Activated CD4-positive, CD25-positive, alpha-beta regulatory T cell treated with anti-CD3 and anti-CD28 coated beads, Interleukin-2, amount 50 U/mL, for 16 hours (primary cell): Measurements from ENCODE around the gene RNF8.
"Not testable (repeated sequence)": the region's sequence is repeated elsewhere in the genome, so short reads cannot be mapped to it uniquely, and the experiment has no call there.

Source experiments
- DNase-seq: peaks from one replicate; pipeline ENCODE4 v3.0.0-alpha.2; 2020; ENCODE audit warnings: low read depth, low spot score

RNF8 gene

GRCh38 chr6:37353761-37354525 lies at the start of gene RNF8:
Gene RNF8, plus strand, starts transcription at chr6:37353983. Its CDS starts 182 bp downstream, at chr6:37354165.
- DNase-seq: peak; percentile 72

GRCh38 chr6:37304766-37305165 lies 49.0 kb upstream of the RNF8 start:
- DNase-seq: no peak

- no peak for DNase-seq
Measured at GRCh38 chr6:37305841-37306425, 47.9 kb upstream of the RNF8 start.

- no peak for DNase-seq
Measured at GRCh38 chr6:37306624-37307222, 47.1 kb upstream of the RNF8 start.

GRCh38 chr6:37307484-37307883 lies 46.3 kb upstream of the RNF8 start:
- not testable (repeated sequence) for DNase-seq

- no peak for DNase-seq
Measured at GRCh38 chr6:37308069-37308815, 45.5 kb upstream of the RNF8 start.

- DNase-seq: no peak
Measured at GRCh38 chr6:37309046-37309445, 44.7 kb upstream of the RNF8 start.

GRCh38 chr6:37309692-37310091 lies 44.1 kb upstream of the RNF8 start:
- DNase-seq: no peak

- DNase-seq: no peak
Measured at GRCh38 chr6:37310966-37311365, 42.8 kb upstream of the RNF8 start.

- no peak for DNase-seq
Measured at GRCh38 chr6:37311741-37312473, 41.9 kb upstream of the RNF8 start.

- no peak for DNase-seq
Measured at GRCh38 chr6:37313723-37314486, 39.9 kb upstream of the RNF8 start.

- no peak for DNase-seq
Measured at GRCh38 chr6:37314487-37315156, 39.2 kb upstream of the RNF8 start.

- DNase-seq: no peak
Measured at GRCh38 chr6:37315157-37315515, 38.6 kb upstream of the RNF8 start.

- no peak for DNase-seq
Measured at GRCh38 chr6:37316071-37316470, 37.7 kb upstream of the RNF8 start.

GRCh38 chr6:37317312-37318038 lies 36.3 kb upstream of the RNF8 start:
- DNase-seq: no peak

- no peak for DNase-seq
Measured at GRCh38 chr6:37319156-37319555, 34.6 kb upstream of the RNF8 start.

- no peak for DNase-seq
Measured at GRCh38 chr6:37319856-37320480, 33.8 kb upstream of the RNF8 start.

GRCh38 chr6:37320646-37321045 lies 33.1 kb upstream of the RNF8 start:
- no peak for DNase-seq

- DNase-seq: no peak
Measured at GRCh38 chr6:37321101-37321500, 32.7 kb upstream of the RNF8 start.
